Liver (tissue), 3 donors: ENCODE results near the gene TSPAN32.

Experiments
- EGR1 ChIP-seq, 2 donors: IDR thresholded peaks; 2 replicates each; pipeline ENCODE4 v1.6.1; 2016 to 2018; ENCODE audit warnings: antibody characterized with exemption in 2 of 2, low read depth in 2 of 2
- FOXA1 ChIP-seq: IDR thresholded peaks from 2 replicates; pipeline ENCODE4 v1.6.1; 2016; ENCODE audit warnings: antibody characterized with exemption
- GABPA ChIP-seq, 2 donors: IDR thresholded peaks in 1 of 2; conservative IDR thresholded peaks in 1 of 2; 2 replicates each; pipeline ENCODE4 v1.6.1; 2016; ENCODE audit warnings: antibody characterized with exemption in 2 of 2, mild to moderate bottlenecking in 1 of 2, moderate library complexity in 1 of 2
- JUND ChIP-seq, 2 donors: IDR thresholded peaks; 2 replicates each; pipeline ENCODE4 v1.6.1; 2016; ENCODE audit warnings: antibody characterized with exemption in 2 of 2
- RAD21 ChIP-seq, 2 donors: IDR thresholded peaks; 2 replicates each; pipeline ENCODE4 v1.6.1; 2016; ENCODE audit warnings: antibody characterized with exemption in 2 of 2, mild to moderate bottlenecking in 2 of 2
- REST ChIP-seq: IDR thresholded peaks from 2 replicates; pipeline ENCODE4 v1.6.1; 2016; ENCODE audit warnings: antibody characterized with exemption, mild to moderate bottlenecking
- RXRA ChIP-seq, 2 donors: IDR thresholded peaks; 2 replicates each; pipeline ENCODE4 v1.6.1; 2017 to 2018; ENCODE audit warnings: antibody characterized with exemption in 2 of 2, mild to moderate bottlenecking in 1 of 2
- SP1 ChIP-seq: IDR thresholded peaks from 2 replicates; pipeline ENCODE4 v1.6.1; 2018; ENCODE audit warnings: antibody characterized with exemption, mild to moderate bottlenecking
- TAF1 ChIP-seq: conservative IDR thresholded peaks from 2 replicates; pipeline ENCODE4 v1.6.1; 2016; ENCODE audit warnings: antibody characterized with exemption, mild to moderate bottlenecking
- YY1 ChIP-seq: IDR thresholded peaks from 2 replicates; pipeline ENCODE4 v1.6.1; 2016; ENCODE audit warnings: antibody characterized with exemption, mild to moderate bottlenecking
- TF ChIP-seq, protein P1 (sequence below): fragments of 150-350 bp; IDR thresholded peaks from 2 replicates; pipeline ENCODE4 v1.5.1; 2017; ENCODE audit warnings: improper control_type of control experiment, low read depth, low read length; ENCODE audit not compliant: missing input control
- TF ChIP-seq, protein P2 (sequence below): IDR thresholded peaks from 2 replicates; pipeline ENCODE4 v1.6.1; 2016; ENCODE audit warnings: antibody characterized with exemption
- TF ChIP-seq, protein P3 (sequence below): IDR thresholded peaks from 2 replicates; pipeline ENCODE4 v1.6.1; 2016; ENCODE audit warnings: antibody characterized with exemption
- TF ChIP-seq, protein P4 (sequence below): IDR thresholded peaks from 2 replicates; pipeline ENCODE4 v1.6.1; 2016; ENCODE audit warnings: antibody characterized with exemption
- donor health status: healthy.
- donor health status: healthy.

- TF ChIP-seq, protein P1, sequence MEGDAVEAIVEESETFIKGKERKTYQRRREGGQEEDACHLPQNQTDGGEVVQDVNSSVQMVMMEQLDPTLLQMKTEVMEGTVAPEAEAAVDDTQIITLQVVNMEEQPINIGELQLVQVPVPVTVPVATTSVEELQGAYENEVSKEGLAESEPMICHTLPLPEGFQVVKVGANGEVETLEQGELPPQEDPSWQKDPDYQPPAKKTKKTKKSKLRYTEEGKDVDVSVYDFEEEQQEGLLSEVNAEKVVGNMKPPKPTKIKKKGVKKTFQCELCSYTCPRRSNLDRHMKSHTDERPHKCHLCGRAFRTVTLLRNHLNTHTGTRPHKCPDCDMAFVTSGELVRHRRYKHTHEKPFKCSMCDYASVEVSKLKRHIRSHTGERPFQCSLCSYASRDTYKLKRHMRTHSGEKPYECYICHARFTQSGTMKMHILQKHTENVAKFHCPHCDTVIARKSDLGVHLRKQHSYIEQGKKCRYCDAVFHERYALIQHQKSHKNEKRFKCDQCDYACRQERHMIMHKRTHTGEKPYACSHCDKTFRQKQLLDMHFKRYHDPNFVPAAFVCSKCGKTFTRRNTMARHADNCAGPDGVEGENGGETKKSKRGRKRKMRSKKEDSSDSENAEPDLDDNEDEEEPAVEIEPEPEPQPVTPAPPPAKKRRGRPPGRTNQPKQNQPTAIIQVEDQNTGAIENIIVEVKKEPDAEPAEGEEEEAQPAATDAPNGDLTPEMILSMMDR: no peak
- TF ChIP-seq, protein P2, sequence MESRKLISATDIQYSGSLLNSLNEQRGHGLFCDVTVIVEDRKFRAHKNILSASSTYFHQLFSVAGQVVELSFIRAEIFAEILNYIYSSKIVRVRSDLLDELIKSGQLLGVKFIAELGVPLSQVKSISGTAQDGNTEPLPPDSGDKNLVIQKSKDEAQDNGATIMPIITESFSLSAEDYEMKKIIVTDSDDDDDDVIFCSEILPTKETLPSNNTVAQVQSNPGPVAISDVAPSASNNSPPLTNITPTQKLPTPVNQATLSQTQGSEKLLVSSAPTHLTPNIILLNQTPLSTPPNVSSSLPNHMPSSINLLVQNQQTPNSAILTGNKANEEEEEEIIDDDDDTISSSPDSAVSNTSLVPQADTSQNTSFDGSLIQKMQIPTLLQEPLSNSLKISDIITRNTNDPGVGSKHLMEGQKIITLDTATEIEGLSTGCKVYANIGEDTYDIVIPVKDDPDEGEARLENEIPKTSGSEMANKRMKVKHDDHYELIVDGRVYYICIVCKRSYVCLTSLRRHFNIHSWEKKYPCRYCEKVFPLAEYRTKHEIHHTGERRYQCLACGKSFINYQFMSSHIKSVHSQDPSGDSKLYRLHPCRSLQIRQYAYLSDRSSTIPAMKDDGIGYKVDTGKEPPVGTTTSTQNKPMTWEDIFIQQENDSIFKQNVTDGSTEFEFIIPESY: no peak
- TF ChIP-seq TAF1 (no peak), SP1 (no peak), EGR1 (IDR thresholded peaks at IDR 0.05; ENCODE audit: low read depth in 2 of 2) (no peak), REST (no peak), RXRA (IDR thresholded peaks at IDR 0.05) (no peak), FOXA1 (no peak), JUND (IDR thresholded peaks at IDR 0.05) (no peak), RAD21 (IDR thresholded peaks at IDR 0.05) (no peak), GABPA (IDR thresholded peaks at IDR 0.05 in 1 of 2, conservative IDR thresholded peaks at IDR 0.05 in 1 of 2) (no peak), YY1 (no peak)
- TF ChIP-seq, protein P3, sequence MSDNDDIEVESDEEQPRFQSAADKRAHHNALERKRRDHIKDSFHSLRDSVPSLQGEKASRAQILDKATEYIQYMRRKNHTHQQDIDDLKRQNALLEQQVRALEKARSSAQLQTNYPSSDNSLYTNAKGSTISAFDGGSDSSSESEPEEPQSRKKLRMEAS: no peak
- TF ChIP-seq, protein P4, sequence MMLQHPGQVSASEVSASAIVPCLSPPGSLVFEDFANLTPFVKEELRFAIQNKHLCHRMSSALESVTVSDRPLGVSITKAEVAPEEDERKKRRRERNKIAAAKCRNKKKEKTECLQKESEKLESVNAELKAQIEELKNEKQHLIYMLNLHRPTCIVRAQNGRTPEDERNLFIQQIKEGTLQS: no peak
These were observed 31.3 kb upstream of the TSPAN32 start, which contains the start of gene ASCL2 for GRCh38 chr11:2270322-2271076.
